Endometrium (tissue), 2 donors: Measurements from ENCODE around the gene FAM170B.

Source experiments
- FAIRE-seq: peaks from 2 replicates; lab custom pipeline; 2012; peaks lifted over from hg19 to GRCh38; lab: Jason Lieb, UNC
- donor health status: control.
- donor health status: control.

FAM170B gene

GRCh38 chr10:49133706-49134248 is at the start of gene FAM170B:
TSS of gene FAM170B (minus strand) at chr10:49134021. CDS start at chr10:49133918, 103 bp downstream.
- FAIRE-seq = no peak

- no peak for FAIRE-seq
Observed at GRCh38 chr10:49182776-49183175, 49.0 kb upstream of the FAM170B start.

GRCh38 chr10:49180444-49180860 is 46.6 kb upstream of the FAM170B start:
- no peak for FAIRE-seq

- FAIRE-seq = no peak
Observed at GRCh38 chr10:49179699-49180443, 46.0 kb upstream of the FAM170B start.

- no peak for FAIRE-seq
Observed at GRCh38 chr10:49178489-49179471, 45.0 kb upstream of the FAM170B start.

- no peak for FAIRE-seq
Observed at GRCh38 chr10:49177391-49178355, 43.9 kb upstream of the FAM170B start.

GRCh38 chr10:49176310-49177268 is 42.8 kb upstream of the FAM170B start:
- FAIRE-seq = no peak

- FAIRE-seq = no peak
Observed at GRCh38 chr10:49175587-49176309, 41.9 kb upstream of the FAM170B start.

GRCh38 chr10:49174926-49175500 is 41.2 kb upstream of the FAM170B start:
- FAIRE-seq = no peak

- FAIRE-seq = no peak
Observed at GRCh38 chr10:49174261-49174925, 40.6 kb upstream of the FAM170B start.

GRCh38 chr10:49173853-49174252 is 40.0 kb upstream of the FAM170B start:
- FAIRE-seq = no peak

- no peak for FAIRE-seq
Observed at GRCh38 chr10:49173201-49173772, 39.5 kb upstream of the FAM170B start.

- FAIRE-seq = no peak
Observed at GRCh38 chr10:49172777-49173132, 38.9 kb upstream of the FAM170B start.

- FAIRE-seq = no peak
Observed at GRCh38 chr10:49172061-49172776, 38.4 kb upstream of the FAM170B start.

- FAIRE-seq = no peak
Observed at GRCh38 chr10:49171326-49172060, 37.7 kb upstream of the FAM170B start.

- no peak for FAIRE-seq
Observed at GRCh38 chr10:49170632-49171325, 37.0 kb upstream of the FAM170B start.
